ENCODE measurements around the gene EDN3. TPM values are rescaled to one million over a fixed set of nuclear protein-coding genes. Genes with fewer than 3 reads are reported as not detected.
"Not testable (repeated sequence)": the region's sequence is repeated elsewhere in the genome, so short reads cannot be mapped to it uniquely, and the experiment has no call there.

Gene EDN3
- total and polyA plus RNA-seq, 4 donors = 6.5 to 31.1 (median 8.4) TPM

DNA sequence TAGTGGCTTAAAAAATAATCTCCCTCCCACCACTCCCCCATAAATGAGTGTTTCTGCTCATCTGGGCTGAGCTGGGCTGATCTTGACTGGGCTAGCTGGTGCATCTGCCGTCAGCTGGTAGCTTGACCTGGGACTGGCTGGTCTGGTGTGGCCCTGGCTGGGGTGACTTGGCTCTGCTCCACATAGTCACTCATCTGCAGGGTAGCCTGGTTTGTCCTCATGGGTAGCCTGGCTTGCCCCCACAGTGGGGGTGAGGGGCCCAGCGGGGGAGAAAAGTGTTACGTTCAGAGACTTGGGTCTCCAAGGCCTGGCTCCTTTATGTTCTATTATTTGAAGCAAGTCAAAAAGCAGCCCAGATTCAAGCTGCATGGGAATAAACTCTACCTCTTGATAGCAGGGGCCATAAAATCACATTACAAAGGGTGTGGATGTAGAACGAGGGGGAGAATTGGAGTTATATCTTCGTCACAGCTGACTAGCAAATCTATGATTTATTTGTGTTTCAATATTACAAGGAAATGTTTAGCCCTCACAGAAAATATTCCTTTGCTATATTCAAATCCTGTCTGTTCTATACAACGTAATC lies 32.9 kb downstream of the EDN3 start:
- no peak overlapping the region for H3K27ac ChIP-seq (ENCODE audit: low read depth, low read length)
- no peaks in the 10 kb centered on the region for H3K9me3 ChIP-seq (ENCODE audit: control insufficient read depth, insufficient read depth, low read length)
- peaks cover 8% of the 10 kb centered on the region for H3K4me1 ChIP-seq (ENCODE audit: control insufficient read depth, insufficient read depth, low read length)
- no peak for DNase-seq (ENCODE audit: low read depth in 4 of 6, low spot score in 6 of 6)
- no peak overlapping the region for H3K4me3 ChIP-seq (ENCODE audit: low read depth, low read length)
- H3K27me3 ChIP-seq (ENCODE audit: control insufficient read depth, insufficient read depth, low read length) = no peaks in the 10 kb centered on the region
- no peaks in the 10 kb centered on the region for H3K36me3 ChIP-seq (ENCODE audit: control insufficient read depth, insufficient read depth, low read length)
- WGBS (ENCODE audit: insufficient coverage) = 90% methylated on average over 1 of the region's 6 CpGs

DNA sequence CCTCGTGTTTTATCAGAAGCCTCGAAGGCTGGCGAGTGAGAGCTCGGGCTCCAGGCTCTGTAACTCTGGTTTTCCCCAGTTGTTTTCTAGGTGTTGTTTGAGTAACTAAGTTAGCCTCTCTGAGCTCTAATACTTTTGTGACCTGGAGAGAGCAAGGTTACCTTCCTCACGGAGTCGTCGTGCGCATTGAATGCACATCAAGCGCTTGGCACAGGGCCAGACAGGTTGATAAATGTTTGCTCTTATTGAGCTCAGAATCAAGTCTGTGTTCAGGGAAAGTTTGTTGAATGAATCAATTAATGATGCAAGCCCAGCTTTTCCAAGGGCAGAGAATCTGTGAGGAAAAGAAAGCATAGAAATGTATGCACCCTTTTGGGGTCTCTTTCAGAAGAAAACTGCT lies 33.5 kb downstream of the EDN3 start:
- no peak overlapping the region for H3K4me3 ChIP-seq (ENCODE audit: low read depth, low read length)
- WGBS (ENCODE audit: insufficient coverage) = 46% methylated on average over 8 of the region's 9 CpGs
- no peaks in the 10 kb centered on the region for H3K9me3 ChIP-seq (ENCODE audit: control insufficient read depth, insufficient read depth, low read length)
- no peak overlapping the region for H3K27ac ChIP-seq (ENCODE audit: low read depth, low read length)
- no peaks in the 10 kb centered on the region for H3K36me3 ChIP-seq (ENCODE audit: control insufficient read depth, insufficient read depth, low read length)
- DNase-seq (ENCODE audit: low read depth in 4 of 6, low spot score in 6 of 6) = peak in 1 of 6 donors; percentile 61
- H3K4me1 ChIP-seq (ENCODE audit: control insufficient read depth, insufficient read depth, low read length) = peaks cover 8% of the 10 kb centered on the region
- H3K27me3 ChIP-seq (ENCODE audit: control insufficient read depth, insufficient read depth, low read length) = no peaks in the 10 kb centered on the region

DNA sequence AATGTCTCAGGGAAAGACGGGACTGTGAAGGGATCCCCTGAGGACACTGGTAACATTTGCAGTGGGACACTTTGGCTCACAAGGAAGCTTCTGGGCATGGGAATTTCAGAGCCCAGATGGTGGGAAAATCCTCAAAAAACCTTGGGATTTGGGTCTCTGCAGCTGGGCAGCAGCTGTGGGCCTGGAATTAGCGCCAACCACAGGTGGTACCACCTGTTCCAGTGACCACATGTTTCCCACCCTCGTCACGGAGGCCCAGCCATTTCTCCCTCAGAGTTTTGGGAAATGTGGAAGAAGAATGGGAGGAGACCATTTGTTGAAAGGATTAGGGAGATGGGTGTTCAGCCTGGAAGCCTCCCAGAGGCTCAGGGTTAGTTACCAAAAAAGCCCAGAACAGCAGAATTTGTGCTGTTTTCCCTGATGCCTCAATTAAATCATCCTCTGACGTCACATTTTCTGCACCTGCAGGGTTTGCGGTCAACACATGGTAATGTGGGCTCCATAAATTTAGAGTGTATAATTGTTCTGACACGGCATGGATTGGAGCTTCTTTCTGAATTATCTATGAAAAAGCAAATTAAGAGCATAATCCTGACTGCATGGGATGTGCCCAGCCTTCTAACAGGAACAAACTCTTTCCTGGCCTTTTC lies 34.4 kb downstream of the EDN3 start:
- Histone ChIP-seq H3K27ac (ENCODE audit: low read depth, low read length) (no peak overlapping the region), H3K9me3 (ENCODE audit: control insufficient read depth, insufficient read depth, low read length) (no peaks in the 10 kb centered on the region), H3K4me3 (ENCODE audit: low read depth, low read length) (no peak overlapping the region), H3K36me3 (ENCODE audit: control insufficient read depth, insufficient read depth, low read length) (no peaks in the 10 kb centered on the region), H3K27me3 (ENCODE audit: control insufficient read depth, insufficient read depth, low read length) (no peaks in the 10 kb centered on the region), H3K4me1 (ENCODE audit: control insufficient read depth, insufficient read depth, low read length) (peaks cover 8% of the 10 kb centered on the region)
- no peak for DNase-seq (ENCODE audit: low read depth in 4 of 6, low spot score in 6 of 6)
- 30% methylated on average over 1 of the region's 7 CpGs for WGBS (ENCODE audit: insufficient coverage)

DNA sequence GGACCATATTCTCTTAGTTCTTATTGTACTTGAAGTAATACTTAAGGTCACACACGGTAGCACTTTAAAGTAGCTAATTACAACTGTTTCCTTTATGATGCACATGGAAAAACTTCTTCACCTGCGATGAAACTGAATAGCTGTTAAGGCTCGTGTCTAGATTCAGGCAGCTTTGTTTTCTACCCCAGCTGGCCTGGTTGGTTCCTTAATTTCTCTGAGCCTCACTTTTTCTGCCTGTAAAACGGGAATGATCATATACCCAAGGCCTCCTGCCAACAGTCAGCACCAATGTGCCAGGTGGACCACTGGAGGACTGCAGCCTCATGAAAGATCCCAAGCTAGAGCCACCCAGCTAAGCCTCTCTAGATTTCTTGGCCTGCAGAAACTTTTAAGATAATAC lies 35.0 kb downstream of the EDN3 start:
- Histone ChIP-seq H3K4me1 (ENCODE audit: control insufficient read depth, insufficient read depth, low read length) (peaks cover 8% of the 10 kb centered on the region), H3K4me3 (ENCODE audit: low read depth, low read length) (no peak overlapping the region), H3K27ac (ENCODE audit: low read depth, low read length) (no peak overlapping the region), H3K27me3 (ENCODE audit: control insufficient read depth, insufficient read depth, low read length) (no peaks in the 10 kb centered on the region), H3K36me3 (ENCODE audit: control insufficient read depth, insufficient read depth, low read length) (no peaks in the 10 kb centered on the region), H3K9me3 (ENCODE audit: control insufficient read depth, insufficient read depth, low read length) (no peaks in the 10 kb centered on the region)
- DNase-seq (ENCODE audit: low read depth in 4 of 6, low spot score in 6 of 6) = no peak
- WGBS (ENCODE audit: insufficient coverage) = 90% methylated on average over 4 of the region's 4 CpGs

DNA sequence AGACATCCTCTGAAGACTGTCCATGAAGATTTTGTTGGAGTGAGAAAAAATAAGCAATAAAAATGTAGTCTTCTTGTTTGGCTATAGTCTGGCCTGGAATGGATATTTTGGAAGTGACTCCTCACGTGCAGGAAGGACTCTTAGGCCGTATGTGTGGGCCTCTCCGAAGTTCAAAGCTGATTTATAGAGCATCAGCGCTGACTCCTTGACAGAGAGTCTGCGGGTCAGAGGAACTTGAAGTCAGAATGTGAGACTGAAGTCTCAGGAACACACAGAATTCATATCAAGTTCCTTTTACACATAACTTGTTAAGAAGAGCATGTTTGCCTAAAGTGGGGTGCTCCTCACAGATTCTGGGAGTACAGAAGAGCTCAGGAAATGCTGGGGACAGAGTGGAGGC lies 36.1 kb downstream of the EDN3 start:
- 65% methylated on average over 2 of the region's 5 CpGs for WGBS (ENCODE audit: insufficient coverage)
- Histone ChIP-seq H3K27me3 (ENCODE audit: control insufficient read depth, insufficient read depth, low read length) (no peaks in the 10 kb centered on the region), H3K27ac (ENCODE audit: low read depth, low read length) (no peak overlapping the region), H3K9me3 (ENCODE audit: control insufficient read depth, insufficient read depth, low read length) (no peaks in the 10 kb centered on the region), H3K4me3 (ENCODE audit: low read depth, low read length) (no peak overlapping the region), H3K4me1 (ENCODE audit: control insufficient read depth, insufficient read depth, low read length) (peaks cover 3% of the 10 kb centered on the region), H3K36me3 (ENCODE audit: control insufficient read depth, insufficient read depth, low read length) (no peaks in the 10 kb centered on the region)
- DNase-seq (ENCODE audit: low read depth in 4 of 6, low spot score in 6 of 6) = no peak

DNA sequence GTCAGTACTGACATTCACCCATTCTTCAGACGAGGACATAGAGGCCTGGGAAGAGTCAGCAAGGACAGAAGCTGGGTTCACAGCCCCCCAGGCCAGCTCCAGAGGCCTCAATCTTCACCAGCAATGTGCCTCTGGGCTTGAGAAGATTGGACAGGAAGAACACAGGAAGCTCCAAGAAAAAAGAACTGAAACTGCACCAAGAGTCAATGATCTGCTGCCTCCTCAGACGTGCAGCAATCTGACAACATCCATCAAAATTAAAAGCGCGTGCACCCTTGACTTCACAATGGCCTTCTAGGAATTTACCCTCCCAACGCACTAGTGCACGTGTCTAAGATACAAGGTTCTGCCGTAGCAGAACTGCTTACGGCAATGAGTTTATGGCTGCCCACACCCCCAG lies 38.0 kb downstream of the EDN3 start:
- not testable (repeated sequence) for H3K27ac ChIP-seq (ENCODE audit: low read depth, low read length); H3K27me3 ChIP-seq (ENCODE audit: control insufficient read depth, insufficient read depth, low read length); DNase-seq (ENCODE audit: low read depth in 4 of 6, low spot score in 6 of 6); H3K4me3 ChIP-seq (ENCODE audit: low read depth, low read length); H3K4me1 ChIP-seq (ENCODE audit: control insufficient read depth, insufficient read depth, low read length); H3K9me3 ChIP-seq (ENCODE audit: control insufficient read depth, insufficient read depth, low read length); H3K36me3 ChIP-seq (ENCODE audit: control insufficient read depth, insufficient read depth, low read length)
- no CpG with 5 or more reads among the region's 8 CpGs for WGBS (ENCODE audit: insufficient coverage)

DNA sequence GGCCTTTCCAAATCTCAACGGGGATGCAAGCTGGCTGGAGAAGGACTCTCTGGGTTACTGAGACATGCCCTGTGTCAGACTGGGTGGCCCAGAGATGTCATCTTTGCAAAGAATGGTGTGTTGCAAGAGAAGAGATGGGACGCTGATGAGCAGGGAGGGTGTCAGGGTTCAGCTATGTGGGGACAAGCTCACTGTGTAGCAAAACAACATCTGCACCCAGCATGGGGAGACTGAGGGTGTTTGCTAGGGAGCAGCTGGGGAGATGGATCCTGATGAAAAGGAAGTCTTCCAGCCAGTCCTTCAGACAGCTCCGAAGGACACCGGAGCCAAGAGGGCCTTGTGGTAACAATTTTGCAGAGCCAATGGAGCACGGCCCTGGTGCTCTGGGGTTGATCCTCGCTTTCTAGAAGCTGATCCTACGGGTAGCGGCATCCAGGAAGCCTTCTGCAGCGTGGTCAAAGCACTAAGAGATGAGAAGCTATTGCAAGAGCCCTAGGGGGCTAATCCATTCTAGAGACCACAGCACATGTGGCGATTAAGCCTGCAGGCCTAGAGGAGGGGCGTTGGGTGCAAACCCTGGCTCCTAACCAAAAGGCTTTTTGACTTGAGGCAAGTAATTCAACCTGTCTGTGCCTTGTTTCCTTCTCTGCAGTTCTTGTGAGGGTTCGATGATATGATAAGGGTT lies 39.9 kb downstream of the EDN3 start:
- no peak for DNase-seq (ENCODE audit: low read depth in 4 of 6, low spot score in 6 of 6)
- Histone ChIP-seq H3K36me3 (ENCODE audit: control insufficient read depth, insufficient read depth, low read length) (no peaks in the 10 kb centered on the region), H3K4me1 (ENCODE audit: control insufficient read depth, insufficient read depth, low read length) (peaks cover 10% of the 10 kb centered on the region), H3K27me3 (ENCODE audit: control insufficient read depth, insufficient read depth, low read length) (no peaks in the 10 kb centered on the region), H3K9me3 (ENCODE audit: control insufficient read depth, insufficient read depth, low read length) (no peaks in the 10 kb centered on the region), H3K27ac (ENCODE audit: low read depth, low read length) (no peak overlapping the region), H3K4me3 (ENCODE audit: low read depth, low read length) (no peak overlapping the region)
- WGBS (ENCODE audit: insufficient coverage) = 82% methylated on average over 10 of the region's 12 CpGs

DNA sequence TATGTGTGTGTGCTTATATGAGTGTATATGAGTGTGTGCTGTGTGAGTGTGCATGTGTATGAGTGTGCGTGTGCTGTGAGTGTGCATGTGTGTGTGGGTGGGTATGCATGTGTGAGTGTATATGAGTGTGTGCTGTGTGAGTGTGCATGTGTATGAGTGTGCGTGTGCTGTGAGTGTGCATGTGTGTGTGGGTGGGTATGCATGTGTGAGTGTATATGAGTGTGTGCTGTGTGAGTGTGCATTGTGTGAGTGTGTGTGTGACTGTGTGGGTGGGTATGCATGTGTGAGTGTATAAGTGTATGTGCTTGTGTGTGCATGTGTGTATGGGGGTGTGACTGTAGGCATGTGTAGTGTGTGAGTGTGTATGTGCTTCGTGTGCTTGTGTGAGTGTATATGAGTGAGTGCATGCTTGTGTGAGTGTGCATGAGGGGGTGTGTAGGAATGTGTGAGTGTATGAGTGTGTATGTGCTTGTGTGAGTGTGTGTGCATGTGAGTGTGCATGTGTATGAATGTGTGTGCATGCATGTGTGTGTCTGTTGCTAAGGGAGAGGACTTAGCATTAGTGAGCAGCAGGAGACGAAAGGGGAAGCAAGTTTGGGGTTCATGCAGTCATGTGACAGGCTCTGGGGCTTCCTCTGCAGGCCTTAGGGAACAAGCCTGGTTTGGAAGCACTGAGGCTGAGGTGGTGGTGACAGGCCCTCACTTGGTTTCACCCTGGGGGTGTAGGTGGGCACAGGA lies 41.0 kb downstream of the EDN3 start:
- not testable (repeated sequence) for DNase-seq (ENCODE audit: low read depth in 4 of 6, low spot score in 6 of 6); H3K36me3 ChIP-seq (ENCODE audit: control insufficient read depth, insufficient read depth, low read length); H3K4me3 ChIP-seq (ENCODE audit: low read depth, low read length); H3K27me3 ChIP-seq (ENCODE audit: control insufficient read depth, insufficient read depth, low read length); H3K9me3 ChIP-seq (ENCODE audit: control insufficient read depth, insufficient read depth, low read length); H3K4me1 ChIP-seq (ENCODE audit: control insufficient read depth, insufficient read depth, low read length); H3K27ac ChIP-seq (ENCODE audit: low read depth, low read length)
- WGBS (ENCODE audit: insufficient coverage) = 75% methylated on average over 4 of the region's 4 CpGs

DNA sequence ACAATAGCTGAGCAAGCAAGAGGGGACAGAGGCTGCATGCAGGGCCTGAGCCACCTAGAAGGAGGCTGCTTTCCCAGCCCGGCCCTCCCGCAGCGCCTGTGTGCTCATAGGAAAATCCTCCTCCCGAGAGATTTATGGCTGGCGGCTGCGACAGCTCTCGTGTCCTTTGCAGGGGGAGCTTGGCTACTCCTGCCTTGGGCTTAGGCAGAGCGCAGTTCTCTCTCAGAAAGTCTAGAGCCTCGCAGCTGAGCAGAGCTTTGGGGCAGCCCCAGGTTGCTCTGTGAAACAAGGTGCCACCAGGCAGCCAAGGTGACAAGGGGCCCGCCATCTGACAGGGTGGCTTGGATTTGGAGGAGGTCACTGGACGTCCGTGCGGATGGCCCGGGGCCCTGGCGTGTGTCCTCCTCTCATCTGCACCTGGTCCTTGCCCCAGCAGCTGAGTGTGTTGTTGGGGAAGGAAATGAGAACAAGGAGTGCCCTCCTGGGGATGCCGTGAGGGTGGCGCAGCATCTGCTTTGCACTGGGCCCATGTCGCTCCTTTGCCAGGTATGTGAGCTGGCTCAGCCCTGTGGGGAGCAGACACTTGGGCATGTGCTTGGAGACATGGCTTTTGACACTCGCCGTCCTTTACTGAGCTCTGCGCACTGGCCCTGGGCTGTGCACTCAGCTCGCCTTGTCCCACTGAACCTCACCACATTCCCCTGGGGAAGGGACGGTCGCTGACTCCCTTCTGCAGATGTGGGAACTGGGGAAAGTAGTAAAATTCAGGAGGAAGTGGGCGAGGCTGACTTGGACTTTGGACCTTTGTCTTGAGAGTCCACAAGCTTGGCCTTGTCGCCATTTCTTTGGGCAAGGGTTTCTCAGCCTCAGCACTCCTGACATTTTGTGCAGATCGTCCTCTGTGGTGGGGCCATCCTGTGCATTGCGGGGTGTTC lies 41.9 kb downstream of the EDN3 start:
- no peaks in the 10 kb centered on the region for H3K9me3 ChIP-seq (ENCODE audit: control insufficient read depth, insufficient read depth, low read length)
- DNase-seq (ENCODE audit: low read depth in 4 of 6, low spot score in 6 of 6) = peak in 2 of 6 donors; percentile 35 to 85
- WGBS (ENCODE audit: insufficient coverage) = 52% methylated on average over 22 of the region's 28 CpGs
- H3K27ac ChIP-seq (ENCODE audit: low read depth, low read length) = no peak overlapping the region
- H3K4me3 ChIP-seq (ENCODE audit: low read depth, low read length) = no peak overlapping the region
- H3K27me3 ChIP-seq (ENCODE audit: control insufficient read depth, insufficient read depth, low read length) = no peaks in the 10 kb centered on the region
- no peaks in the 10 kb centered on the region for H3K36me3 ChIP-seq (ENCODE audit: control insufficient read depth, insufficient read depth, low read length)
- peaks cover 10% of the 10 kb centered on the region for H3K4me1 ChIP-seq (ENCODE audit: control insufficient read depth, insufficient read depth, low read length)
